Measurements from ENCODE around the gene ADAMTS6. TPM values are rescaled to one million over a fixed set of nuclear protein-coding genes. Genes with fewer than 3 reads are reported as not detected.

ADAMTS6 gene
- total and polyA plus RNA-seq, 2 donors (not counting 1 experiment from before 2014, with no cell fraction given), result 3.6 to 12.3 TPM

DNA sequence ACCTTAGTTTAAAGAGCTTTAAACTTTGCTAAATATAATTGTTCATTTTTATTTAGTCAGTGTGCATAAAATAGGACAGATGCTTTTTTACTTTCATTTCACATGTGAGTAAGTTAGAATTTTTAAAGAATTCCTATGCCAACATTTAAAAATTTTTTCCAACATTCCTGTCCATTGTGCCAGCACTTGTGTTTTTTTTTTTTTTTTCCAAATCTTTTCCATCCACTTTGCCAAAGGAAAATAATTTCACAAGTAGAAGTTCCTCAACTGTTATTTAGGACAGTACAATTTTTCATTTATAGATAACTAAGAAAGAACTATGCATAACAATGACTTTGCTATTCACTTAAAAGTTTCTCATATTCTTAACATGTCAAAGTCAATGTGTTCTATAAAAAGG, 189.5 kb downstream of the ADAMTS6 start:
- H3K9me3 ChIP-seq (ENCODE audit: control extremely low read depth in 1 of 3, control insufficient read depth in 2 of 3, insufficient read depth in 1 of 3, low read length in 2 of 3), result no peaks in the 10 kb centered on the region
- H3K27me3 ChIP-seq (replicated peaks in 1 of 4; ENCODE audit: control extremely low read depth in 1 of 4, control insufficient read depth in 3 of 4, insufficient read depth in 4 of 4, low read length in 3 of 4), result no peaks in the 10 kb centered on the region
- ATAC-seq (ENCODE audit: low read depth) (no peak), DNase-seq (no peak)
- no peak overlapping the region for H2AFZ ChIP-seq (ENCODE audit: insufficient read depth, low read depth, low read length, poor library complexity, severe bottlenecking)
- CTCF ChIA-PET, result no interaction called here
- POLR2A ChIA-PET, result no interaction called here
- no peaks in the 10 kb centered on the region for H4K20me1 ChIP-seq (ENCODE audit: control insufficient read depth, insufficient read depth, low read length, poor library complexity, severe bottlenecking)
- Mint-ChIP-seq H3K4me1 (no peaks in the 10 kb centered on the region), H3K9me3 (ENCODE audit: insufficient read depth) (no peaks in the 10 kb centered on the region), H3K27ac (no peak overlapping the region), H3K4me3 (no peak overlapping the region), H3K27me3 (no peaks in the 10 kb centered on the region)
- no peaks in the 10 kb centered on the region for H3K79me2 ChIP-seq (ENCODE audit: control insufficient read depth, insufficient read depth, low read length)
- no peaks in the 10 kb centered on the region for H3K4me1 ChIP-seq (ENCODE audit: control insufficient read depth in 2 of 2, insufficient read depth in 2 of 2, low read length in 2 of 2)
- no peak overlapping the region for H3K4me3 ChIP-seq (ENCODE audit: control extremely low read depth in 1 of 5, extremely low read depth in 1 of 5, insufficient read depth in 1 of 5, low read depth in 2 of 5, low read length in 4 of 5)
- no peak overlapping the region for H3K9ac ChIP-seq (ENCODE audit: low read length)
- intact Hi-C loops (cut with micrococcal nuclease), result no loop called here
- no peak overlapping the region for H3K27ac ChIP-seq (ENCODE audit: low read length in 2 of 2)
- H3K36me3 ChIP-seq (replicated peaks in 1 of 2; ENCODE audit: control extremely low read depth in 1 of 2, control insufficient read depth in 1 of 2, extremely low read depth in 1 of 2, insufficient read depth in 2 of 2, low read length in 1 of 2), result no peaks in the 10 kb centered on the region
- TF ChIP-seq CTCF (IDR thresholded peaks at IDR 0.05) (no peak), EZH2 (IDR thresholded peaks at IDR 0.05; ENCODE audit: borderline replicate concordance, insufficient read depth, low read depth, low read length, poor library complexity, severe bottlenecking) (no peak)
- no peak overlapping the region for H3K4me2 ChIP-seq (replicated peaks; ENCODE audit: low read depth, low read length, poor library complexity, severe bottlenecking)

GRCh38 chr5:65290677-65291076, 191.0 kb downstream of the ADAMTS6 start:
- H3K4me1 Mint-ChIP-seq, result no peaks in the 10 kb centered on the region
- intact Hi-C loops (cut with micrococcal nuclease), result no loop called here
- H3K4me3 ChIP-seq (ENCODE audit: control extremely low read depth in 1 of 5, extremely low read depth in 1 of 5, insufficient read depth in 1 of 5, low read depth in 2 of 5, low read length in 4 of 5), result no peak overlapping the region
- H3K4me3 Mint-ChIP-seq, result no peak overlapping the region
- no peaks in the 10 kb centered on the region for H3K27me3 ChIP-seq (replicated peaks in 1 of 4; ENCODE audit: control extremely low read depth in 1 of 4, control insufficient read depth in 3 of 4, insufficient read depth in 4 of 4, low read length in 3 of 4)
- ChIA-PET POLR2A (no interaction called here), CTCF (interaction anchor here (0.7 kb wide), 1 partner anchor 16 kb away, joined by 3 read pairs; no protein-coding TSS in a partner anchor)
- TF ChIP-seq CTCF (IDR thresholded peaks at IDR 0.05), result no peak
- TF ChIP-seq EZH2 (IDR thresholded peaks at IDR 0.05; ENCODE audit: borderline replicate concordance, insufficient read depth, low read depth, low read length, poor library complexity, severe bottlenecking), result no peak
- no peak overlapping the region for H3K9ac ChIP-seq (ENCODE audit: low read length)
- H3K4me1 ChIP-seq (ENCODE audit: control insufficient read depth in 2 of 2, insufficient read depth in 2 of 2, low read length in 2 of 2), result no peaks in the 10 kb centered on the region
- no peaks in the 10 kb centered on the region for H3K9me3 Mint-ChIP-seq (ENCODE audit: insufficient read depth)
- H3K27ac ChIP-seq (ENCODE audit: low read length in 2 of 2), result no peak overlapping the region
- H2AFZ ChIP-seq (ENCODE audit: insufficient read depth, low read depth, low read length, poor library complexity, severe bottlenecking), result no peak overlapping the region
- no peaks in the 10 kb centered on the region for H3K9me3 ChIP-seq (ENCODE audit: control extremely low read depth in 1 of 3, control insufficient read depth in 2 of 3, insufficient read depth in 1 of 3, low read length in 2 of 3)
- DNase-seq (no peak), ATAC-seq (ENCODE audit: low read depth) (no peak)
- H4K20me1 ChIP-seq (ENCODE audit: control insufficient read depth, insufficient read depth, low read length, poor library complexity, severe bottlenecking), result no peaks in the 10 kb centered on the region
- no peaks in the 10 kb centered on the region for H3K27me3 Mint-ChIP-seq
- H3K79me2 ChIP-seq (ENCODE audit: control insufficient read depth, insufficient read depth, low read length), result no peaks in the 10 kb centered on the region
- H3K4me2 ChIP-seq (replicated peaks; ENCODE audit: low read depth, low read length, poor library complexity, severe bottlenecking), result no peak overlapping the region
- WGBS (ENCODE audit: insufficient coverage), result no CpG with 5 or more reads among the region's 1 CpG
- H3K27ac Mint-ChIP-seq, result no peak overlapping the region
- no peaks in the 10 kb centered on the region for H3K36me3 ChIP-seq (replicated peaks in 1 of 2; ENCODE audit: control extremely low read depth in 1 of 2, control insufficient read depth in 1 of 2, extremely low read depth in 1 of 2, insufficient read depth in 2 of 2, low read length in 1 of 2)
